HG02981 (cell line): ENCODE data around the gene HSPB7.
"Not testable (repeated sequence)": the region's sequence is repeated elsewhere in the genome, so short reads cannot be mapped to it uniquely, and the experiment has no call there.

Experiments used
- ATAC-seq: cut with Tn5 transposase; IDR thresholded peaks from one replicate; pipeline ENCODE4 v1.9.1; 2021; ENCODE audit warnings: mild to moderate bottlenecking, moderate library complexity; ENCODE audit not compliant: unreplicated experiment

The HSPB7 gene

DNA sequence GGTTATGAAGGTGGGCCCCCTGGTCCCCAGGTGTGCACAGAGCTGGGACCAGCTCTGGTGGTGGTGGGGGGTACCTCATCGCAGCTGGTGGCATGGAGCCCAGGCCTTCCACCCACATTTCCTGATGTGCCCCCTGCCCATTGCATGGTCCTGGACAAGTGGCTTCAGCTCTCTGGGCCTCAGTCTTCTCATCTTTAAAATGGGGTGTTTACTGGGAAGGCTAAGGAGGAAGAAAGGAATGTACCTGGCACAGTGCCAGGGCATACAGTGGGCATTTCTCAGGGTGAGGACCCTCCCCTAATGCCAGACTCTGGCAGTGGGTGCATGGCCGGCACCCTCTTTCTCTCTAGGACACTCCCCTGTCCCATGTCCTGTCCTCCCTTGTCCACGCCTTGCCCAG is 33.2 kb upstream of the HSPB7 start:
- ATAC-seq: no peak

DNA sequence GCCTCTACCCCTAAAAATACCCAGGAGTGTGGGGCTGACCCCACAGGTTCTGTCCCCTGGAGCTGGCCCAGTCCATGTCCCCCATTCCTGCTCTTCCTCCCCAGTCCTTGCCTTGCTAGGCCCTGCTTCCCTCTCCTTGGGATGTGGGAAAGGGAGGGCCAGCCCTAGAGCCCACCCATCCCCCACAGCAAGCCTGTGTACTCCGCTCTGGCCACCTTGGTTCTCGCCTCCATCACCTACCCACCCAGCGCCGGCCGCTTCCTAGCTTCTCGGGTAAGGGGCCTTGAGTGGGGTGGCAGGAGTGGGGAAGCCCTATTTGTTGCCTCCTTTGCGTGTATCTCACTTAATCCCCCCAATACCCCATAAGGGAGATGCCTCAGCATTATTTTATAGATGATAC is 32.5 kb upstream of the HSPB7 start:
- ATAC-seq: no peak

DNA sequence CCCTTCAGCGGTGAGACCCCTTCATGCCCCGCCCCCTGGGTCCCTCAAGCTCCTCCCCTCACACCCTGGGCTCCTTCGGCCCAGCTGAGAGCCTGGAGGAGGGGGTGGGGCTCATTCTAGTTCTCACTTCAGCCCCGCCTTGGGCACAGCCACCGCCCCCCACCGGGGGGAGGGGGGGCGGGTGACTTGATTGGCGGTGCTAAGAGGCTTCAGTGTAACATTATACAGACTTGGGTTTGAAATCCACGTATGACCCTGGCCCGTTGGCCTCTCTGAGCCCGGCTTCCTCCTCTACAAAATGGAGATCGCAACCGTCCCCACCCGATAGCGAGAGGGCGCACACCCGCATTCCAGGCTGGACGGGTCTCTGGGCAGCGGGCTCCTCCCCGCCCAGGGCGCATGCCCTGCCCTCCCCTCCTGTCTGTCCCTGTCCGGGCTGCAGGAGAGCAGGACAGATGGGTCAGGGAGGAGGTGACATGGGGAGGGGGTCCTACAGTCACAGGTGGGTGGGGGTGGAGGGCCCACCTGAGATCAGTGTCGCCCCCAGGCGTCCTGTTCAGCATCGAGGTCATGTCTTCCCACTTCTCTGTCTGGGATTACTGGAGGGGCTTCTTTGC is 30.8 kb upstream of the HSPB7 start:
- ATAC-seq: no peak

- ATAC-seq: no peak
Observed at GRCh38 chr1:16047791-16048475, 30.1 kb upstream of the HSPB7 start.

- ATAC-seq: no peak
Observed at GRCh38 chr1:16046842-16047241, 29.0 kb upstream of the HSPB7 start.

- ATAC-seq: no peak
Observed at GRCh38 chr1:16043950-16044349, 26.1 kb upstream of the HSPB7 start.

DNA sequence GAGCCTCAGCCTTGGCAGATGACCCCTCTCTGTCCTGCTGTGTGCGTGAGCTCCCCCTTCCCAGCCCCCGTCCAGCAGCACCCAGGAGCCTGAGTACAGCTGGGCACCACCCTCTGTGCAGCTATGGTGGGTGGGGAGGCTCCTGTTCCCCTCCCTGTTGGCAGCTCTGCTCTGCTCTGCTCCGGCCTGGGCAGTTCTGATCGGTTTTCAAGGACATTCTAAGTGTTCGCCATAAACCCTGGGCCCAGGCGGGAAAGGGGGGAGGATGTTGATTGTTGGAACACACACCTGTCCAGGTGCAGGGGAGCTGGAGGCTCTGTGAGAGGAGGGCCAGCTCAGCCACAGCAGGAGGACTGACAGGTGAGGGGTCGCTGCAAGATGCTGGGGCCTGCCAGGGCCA is 25.7 kb upstream of the HSPB7 start, which contains the start of gene CLCNKB:
Gene CLCNKB, plus strand, starts transcription at position 262 of the 400 bp plus-strand sequence. CDS start 711 bp downstream, outside the sequence.
- ATAC-seq: no peak

DNA sequence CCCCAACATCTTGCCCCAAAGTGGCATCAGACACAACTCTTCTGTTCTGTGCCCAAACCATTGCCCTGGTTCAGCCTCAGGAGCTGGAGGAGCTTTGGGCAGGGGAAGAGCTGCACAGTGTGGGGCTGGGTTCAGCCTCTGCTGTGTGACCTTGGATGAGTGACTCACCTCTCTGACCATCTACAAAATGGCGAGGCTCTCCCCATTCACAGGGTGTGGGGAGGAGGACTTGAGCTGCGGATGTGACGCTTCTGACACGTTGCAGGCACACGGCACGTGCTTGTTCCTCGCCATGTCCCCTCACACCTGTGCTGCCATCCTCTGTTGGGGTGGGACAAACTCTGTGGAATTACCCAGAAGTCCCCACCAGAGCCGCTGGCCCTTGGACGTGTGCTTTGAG is 24.8 kb upstream of the HSPB7 start:
- not testable (repeated sequence) for ATAC-seq

DNA sequence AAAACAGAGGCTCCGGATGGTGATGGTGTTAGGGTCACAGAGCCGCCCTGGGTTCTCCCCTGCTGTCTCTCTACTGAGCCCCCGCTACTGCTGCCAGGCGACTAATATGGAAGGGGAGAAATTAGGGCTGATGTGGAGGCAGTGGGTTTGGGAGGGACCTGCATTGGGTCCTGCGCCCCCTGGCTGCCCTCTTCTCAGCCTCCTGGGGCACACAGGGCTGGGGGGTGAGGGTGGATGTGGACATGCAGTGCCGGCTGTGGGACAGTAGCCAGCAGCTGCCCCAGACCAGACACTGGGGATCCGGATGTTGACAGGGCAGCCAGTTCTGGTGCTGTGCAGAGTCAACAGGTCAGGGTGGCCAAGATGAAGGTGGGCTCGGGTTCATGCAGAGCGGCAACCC is 24.3 kb upstream of the HSPB7 start:
- no peak for ATAC-seq

GRCh38 chr1:16041200-16041599 is 23.4 kb upstream of the HSPB7 start:
- ATAC-seq: no peak

GRCh38 chr1:16039871-16040270 is 22.0 kb upstream of the HSPB7 start:
- not testable (repeated sequence) for ATAC-seq

- ATAC-seq: no peak
Observed at GRCh38 chr1:16038620-16038912, 20.7 kb upstream of the HSPB7 start.

GRCh38 chr1:16036461-16036860 is 18.6 kb upstream of the HSPB7 start:
- ATAC-seq: not testable (repeated sequence)

DNA sequence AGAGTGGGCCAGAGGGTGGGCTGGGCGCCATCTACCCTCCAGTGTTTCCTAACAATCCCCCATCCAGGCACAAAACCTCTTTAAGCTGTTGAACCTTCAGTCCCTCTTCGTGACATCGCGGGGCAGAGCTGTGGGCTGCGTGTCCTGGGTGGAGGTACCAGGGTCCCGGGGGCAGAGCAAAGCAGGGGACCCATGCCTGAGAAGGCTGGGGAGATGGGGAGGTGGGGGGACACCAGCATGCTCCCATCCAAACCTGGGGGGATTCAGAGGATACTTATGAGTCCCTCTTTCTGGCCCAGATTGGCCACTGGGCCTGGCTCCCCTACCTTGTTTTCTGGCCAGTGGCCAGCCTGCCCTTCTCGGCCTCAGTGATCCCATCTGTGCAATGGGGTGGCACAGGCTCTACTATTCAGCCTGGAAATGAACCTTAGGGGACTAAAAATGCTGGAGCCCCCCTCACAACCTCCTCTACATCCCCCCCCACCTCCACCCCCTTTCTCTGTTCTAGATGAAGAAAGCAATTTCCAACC is 15.3 kb upstream of the HSPB7 start:
- not testable (repeated sequence) for ATAC-seq

- no peak for ATAC-seq
Observed at GRCh38 chr1:16032388-16033102, 14.7 kb upstream of the HSPB7 start.

GRCh38 chr1:16031551-16031950 is 13.7 kb upstream of the HSPB7 start:
- ATAC-seq: no peak

GRCh38 chr1:16029288-16029687 is 11.4 kb upstream of the HSPB7 start:
- ATAC-seq: no peak

- not testable (repeated sequence) for ATAC-seq
Observed at GRCh38 chr1:16029003-16029268, 11.1 kb upstream of the HSPB7 start.

DNA sequence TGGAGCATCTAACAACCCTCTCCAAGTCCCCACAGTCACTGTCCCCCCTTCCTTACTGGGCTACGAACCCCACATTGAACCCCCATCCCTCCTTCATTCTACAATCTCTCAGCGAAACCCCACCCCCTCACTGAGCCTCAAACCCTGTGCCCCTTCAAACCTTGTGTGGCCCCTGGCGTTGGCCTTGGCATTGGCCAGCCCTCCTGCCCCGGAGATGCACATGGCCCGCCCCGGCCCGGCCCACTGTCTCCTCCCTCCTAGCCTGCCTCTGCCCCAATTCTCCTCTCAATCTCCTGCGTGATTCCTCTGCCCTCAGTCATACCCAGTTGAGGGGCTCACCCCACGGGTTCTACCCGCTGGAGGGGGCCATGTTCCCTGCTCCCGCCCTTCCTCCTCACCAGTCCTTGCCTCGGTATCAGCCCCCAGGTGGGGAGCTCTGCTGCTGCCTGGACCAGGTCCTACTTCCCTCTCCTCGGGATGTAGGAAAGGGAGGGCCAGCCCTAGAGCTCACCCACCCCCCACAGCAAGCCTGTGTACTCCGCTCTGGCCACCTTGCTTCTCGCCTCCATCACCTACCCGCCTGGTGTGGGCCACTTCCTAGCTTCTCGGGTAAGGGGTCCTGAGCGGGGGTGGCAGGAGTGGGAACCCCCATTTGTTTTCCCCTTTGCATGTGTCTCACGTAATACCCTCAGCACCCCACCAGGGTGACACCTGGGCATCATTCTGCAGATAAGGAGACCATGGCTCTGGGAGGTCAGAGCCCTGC is 10.6 kb upstream of the HSPB7 start:
- no peak for ATAC-seq

DNA sequence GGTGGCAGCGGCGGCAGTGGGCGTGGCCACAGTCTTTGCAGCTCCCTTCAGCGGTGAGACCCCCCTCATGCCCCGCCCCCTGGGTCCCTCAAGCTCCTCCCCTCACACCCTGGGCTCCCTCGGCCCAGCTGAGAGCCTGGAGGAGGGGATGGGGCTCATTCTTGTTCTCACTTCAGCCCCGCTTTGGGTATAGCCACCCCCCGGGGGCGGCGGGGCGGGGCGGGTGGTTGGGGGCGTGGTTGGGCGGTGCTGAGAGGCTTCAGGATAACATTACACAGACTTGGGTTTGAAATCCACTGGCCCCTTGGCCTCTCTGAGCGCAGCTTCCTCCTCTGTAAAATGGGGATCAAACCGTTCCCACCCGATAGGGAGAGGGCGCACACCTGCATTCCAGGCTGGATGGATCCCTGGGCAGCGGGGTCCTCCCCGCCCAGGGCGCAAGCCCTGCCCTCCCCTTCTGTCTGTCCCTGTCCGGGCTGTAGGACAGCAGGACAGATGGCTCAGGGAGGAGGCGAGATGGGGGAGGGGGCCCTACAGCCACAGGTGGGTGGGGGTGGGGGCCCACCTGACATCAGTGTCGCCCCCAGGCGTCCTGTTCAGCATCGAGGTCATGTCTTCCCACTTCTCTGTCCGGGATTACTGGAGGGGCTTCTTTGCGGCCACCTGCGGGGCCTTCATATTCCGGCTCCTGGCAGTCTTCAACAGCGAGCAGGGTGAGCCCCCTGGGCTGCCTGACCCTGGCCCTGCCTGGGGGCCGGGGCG is 9.1 kb upstream of the HSPB7 start:
- ATAC-seq: no peak

- ATAC-seq: not testable (repeated sequence)
Observed at GRCh38 chr1:16026302-16026701, 8.5 kb upstream of the HSPB7 start.
